NCI-H1105 treated with DMSO at 0.1 percent for 48 hours (cell line): Measurements from ENCODE around the gene MINPP1.
"Not testable (repeated sequence)": the region's sequence is repeated elsewhere in the genome, so short reads cannot be mapped to it uniquely, and the experiment has no call there.

Experiments used
- DNase-seq: peaks from one replicate; lab custom pipeline; 2025; lab: John Stamatoyannopoulos, UW

MINPP1 gene

DNA sequence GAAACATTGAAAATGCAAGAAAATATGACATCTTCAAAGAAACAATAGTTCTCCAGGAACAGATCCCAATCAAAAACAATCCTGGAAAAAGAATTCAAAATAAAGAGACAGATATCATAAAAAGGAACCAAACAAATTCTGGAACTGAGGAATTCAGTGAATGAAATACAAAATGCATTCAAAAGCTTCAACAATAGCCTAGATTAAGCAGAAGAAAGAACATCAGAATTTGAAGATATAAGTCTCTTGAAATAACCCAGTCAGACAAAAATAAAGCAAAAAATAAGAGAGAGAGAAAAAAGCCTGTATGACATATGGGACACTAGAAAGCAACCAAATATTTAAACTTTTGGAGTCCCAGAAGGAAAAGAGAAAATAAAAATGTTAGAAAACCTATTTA lies 60.3 kb downstream of the MINPP1 start:
- no peak for DNase-seq

DNA sequence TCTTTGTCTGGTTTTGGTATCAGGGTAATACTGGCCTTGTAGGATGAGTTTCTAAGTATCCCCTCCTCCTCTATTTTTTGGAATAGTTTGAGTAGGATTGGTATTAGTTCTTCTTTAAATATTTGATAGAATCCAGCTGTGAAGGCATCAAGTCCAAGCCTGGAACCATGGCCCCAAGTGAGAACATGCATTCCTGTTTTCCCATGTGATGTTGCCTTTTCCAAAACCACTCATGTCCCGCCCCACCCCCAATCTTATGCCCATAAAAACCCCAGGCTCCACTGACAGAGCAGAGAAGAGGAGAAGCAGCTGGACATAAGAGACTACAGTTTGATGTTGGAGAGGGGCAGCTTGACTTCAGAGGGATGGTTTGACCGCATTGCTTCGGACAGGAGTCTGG lies 71.2 kb downstream of the MINPP1 start:
- DNase-seq: no peak

DNA sequence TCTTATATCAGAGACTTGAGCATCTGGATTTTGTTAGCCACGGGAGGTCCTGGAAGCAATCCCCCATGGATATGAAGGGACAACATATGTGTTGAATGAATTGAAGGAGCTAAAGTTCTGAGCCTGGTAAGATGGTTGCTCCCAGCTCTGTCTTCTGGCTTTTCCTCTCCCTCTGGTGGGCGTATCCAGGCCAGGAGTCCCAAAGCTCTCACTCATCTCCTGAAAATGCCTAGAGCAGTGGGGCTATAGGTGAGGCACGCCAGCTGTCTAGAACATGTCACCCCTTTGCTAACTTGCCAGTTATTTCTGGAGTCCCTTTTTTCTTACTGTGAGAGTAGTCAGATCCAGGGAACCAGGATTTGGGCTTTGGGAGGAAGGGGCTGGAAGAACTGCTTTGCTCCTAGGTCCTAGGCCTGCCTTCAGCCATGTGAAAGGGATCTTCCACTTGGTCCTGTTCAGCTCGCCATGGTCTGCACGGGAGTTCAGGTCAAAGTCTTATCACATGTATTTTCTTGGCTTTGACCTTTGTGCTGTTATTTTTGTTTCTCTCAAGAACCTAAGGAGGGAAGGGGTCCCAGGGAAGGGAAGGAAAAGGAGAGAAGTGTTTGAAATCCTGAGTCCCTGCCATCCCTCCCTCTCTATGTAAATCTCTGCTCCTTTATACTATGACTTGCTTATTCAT lies 73.6 kb downstream of the MINPP1 start:
- DNase-seq: no peak

DNA sequence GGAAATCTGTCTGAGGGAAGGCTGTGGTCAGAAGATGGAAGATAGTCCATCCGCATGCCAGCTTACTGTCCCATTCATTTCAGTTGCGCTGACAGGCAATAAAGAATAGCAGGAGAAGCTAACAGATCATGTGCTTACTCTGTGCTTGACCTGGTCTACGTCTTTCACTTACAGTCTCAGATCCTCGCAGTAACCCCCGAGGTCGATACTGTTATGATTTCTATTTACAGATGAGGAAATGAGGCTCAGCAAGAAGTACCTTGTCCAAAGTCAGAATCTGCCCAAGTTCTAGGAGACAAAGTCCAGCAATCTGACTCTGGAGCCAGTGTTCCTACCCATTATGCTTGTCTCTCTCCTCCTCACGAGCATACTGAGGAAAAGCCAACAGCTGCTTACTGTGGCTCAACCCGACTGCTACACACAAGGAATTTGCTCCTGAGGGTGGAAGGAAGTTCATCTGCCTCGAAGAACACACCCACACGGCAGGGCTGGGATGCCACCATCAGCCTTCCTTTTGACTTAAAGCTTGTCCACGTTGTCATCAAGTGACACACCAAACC lies 74.2 kb downstream of the MINPP1 start:
- no peak for DNase-seq

DNA sequence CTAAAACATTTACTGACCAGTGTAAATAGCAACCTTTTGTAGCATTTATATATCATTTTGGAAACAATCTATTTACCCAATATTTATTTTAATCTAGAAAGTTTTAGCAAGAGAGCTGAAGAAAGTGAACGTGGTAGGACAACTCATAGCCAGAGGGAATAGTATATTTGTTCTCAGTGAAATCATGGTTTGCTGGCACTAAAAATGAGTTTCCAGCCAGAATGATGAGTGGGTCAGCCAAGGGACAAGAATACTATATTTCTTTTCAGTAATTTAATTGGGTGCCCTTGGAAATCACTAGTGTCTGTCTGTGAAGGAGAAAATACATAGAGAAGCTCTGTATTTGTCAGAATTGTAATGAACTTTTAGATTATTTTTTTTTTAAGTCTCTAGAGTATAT lies 74.9 kb downstream of the MINPP1 start:
- no peak for DNase-seq

DNA sequence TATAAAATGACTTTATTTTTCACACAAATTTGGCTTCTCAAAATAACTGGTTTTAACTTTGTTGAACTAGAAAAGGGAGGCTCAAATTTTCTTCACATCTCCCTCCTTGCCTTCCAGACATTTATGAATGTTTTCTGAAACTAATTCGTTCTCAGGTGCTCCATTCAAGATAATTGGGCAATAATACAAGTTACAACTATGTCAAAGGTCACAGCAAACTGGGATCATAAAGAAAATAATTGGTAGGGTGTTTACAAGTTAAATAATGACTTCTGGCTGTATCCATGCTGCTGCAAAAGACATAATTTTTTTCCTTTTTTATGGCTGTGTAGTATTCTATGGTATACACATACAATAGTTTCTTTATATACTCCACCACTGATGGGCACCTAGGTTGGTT lies 75.3 kb downstream of the MINPP1 start:
- DNase-seq: no peak

DNA sequence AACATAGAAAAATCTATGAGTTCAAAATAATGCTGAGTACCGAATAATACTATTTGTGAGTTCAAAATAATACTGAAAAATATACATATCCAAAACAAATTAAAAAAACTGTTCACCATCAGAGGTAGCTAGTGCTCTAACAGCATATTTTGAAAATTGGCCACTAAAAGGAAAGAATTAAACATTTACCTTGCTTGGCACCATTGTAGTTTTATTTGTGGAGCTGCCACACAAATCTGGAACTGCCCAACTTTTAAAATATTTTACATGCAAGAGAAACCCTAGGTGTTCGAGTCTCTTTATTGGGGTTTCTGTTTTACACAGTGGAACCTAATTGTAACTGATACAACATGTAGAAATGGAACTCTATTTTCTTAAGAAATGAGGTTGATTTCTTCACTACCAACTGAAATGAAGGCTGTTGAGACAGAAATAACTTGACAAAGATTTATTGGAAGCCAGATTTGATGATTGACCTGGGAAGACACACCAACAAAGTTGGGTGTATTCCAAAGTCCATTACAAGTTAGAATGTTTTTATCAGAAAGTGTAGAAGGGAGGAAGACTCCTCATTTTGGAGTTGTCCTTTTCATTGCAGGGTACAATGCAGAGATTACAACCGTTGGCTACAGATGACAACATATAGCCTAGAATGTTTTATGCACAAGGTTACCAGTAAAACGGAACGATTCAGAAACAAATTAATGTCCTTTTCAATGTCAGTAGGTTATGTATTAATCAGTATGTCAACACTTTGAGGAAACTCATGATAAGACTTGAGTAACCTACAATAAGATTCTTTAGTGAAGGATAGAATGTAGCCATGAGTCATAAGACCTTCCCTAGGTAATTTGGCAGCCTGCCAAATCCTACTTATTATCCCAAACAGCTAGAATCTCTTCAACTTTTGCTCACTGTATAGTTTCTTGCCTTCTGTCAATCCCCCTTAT lies 81.1 kb downstream of the MINPP1 start:
- DNase-seq: peak; percentile 18

DNA sequence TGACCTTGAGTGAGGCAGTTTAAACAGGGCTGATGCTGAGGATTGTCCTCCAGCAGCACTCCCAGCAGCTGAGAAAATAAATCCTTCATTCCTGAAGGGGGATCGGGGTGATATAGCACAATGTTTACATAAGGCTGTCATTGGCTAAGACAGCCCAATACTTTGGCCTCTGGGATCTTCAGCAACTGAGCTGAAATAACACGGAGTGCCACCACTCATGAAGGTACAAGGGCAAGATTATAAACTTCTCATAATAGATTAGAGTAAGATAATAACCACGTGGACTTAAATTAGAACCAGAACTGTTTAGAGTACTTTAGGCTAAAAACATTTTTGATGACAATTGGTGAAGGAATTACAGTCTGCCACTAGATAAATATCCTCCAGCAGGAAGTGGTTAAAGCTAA lies 85.0 kb downstream of the MINPP1 start:
- DNase-seq: no peak

DNA sequence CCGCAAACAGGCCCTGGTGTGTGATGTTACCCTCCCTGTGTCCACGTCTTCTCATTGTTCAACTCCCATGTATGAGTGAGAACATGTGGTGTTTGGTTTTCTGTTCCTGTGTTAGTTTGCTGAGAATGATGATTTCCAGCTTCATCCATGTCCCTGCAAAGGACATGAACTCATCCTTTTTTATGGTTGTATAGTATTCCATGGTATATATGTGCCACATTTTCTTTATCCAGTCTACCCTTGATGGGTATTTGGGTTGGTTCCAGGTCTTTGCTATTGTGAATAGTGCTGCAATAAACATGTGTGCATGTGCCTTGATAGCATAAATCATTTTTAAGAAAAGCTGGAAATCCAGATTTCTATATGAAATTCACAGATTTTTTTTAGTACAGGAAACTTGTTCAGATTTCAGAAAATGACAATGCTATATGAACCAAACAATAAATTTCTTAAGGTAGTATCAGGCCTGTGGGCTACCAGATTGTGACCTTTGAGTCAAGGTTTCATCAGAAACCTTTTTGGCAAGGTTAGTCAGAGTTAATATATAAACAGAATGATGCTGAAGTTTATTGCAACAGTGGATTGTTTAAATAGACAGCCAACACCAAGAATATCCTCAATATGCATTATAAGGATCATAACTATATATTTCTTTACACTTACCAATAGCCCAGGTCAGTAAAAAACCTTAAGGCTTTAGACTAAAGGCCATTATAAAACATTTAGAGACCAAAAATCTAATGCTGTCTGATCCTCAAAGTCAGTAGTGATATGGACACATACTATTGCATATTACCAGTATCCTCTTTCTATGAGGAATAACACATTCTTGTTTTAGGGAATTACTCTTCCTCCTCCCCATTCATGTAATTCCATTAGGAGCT lies 86.3 kb downstream of the MINPP1 start:
- no peak for DNase-seq

DNA sequence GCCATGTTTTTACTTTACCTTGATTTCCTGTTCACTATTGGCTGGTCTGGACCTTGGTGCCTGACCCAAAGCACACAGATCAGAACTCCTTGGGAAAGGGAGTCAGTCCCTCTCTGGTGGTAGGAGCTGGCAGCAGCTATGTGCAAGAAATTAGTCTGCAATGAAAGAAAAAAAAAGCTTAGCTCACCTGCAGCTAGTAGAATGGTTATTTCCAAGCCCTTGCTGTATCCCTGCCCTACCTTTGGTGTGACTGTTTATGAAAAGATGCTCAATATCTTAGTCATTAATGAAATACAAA lies 86.8 kb downstream of the MINPP1 start:
- DNase-seq: no peak

DNA sequence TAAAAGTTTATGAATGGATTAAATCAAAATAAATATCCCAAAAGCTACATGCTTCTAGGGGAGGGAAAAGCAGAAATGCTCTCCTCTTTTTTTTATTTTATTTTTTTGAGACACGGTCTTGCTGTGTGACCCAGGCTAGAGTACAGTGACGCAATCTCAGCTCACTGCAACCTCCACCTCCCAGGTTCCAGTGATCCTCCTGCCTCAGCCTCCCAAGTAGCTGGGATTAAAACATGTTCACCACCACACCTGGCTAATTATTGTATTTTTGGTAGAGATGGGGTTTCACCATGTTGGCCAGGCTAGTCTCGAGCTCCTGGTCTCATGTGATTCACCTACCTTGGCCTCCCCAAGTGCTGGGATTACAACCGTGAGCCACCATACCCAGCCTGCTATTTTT lies 88.2 kb downstream of the MINPP1 start:
- DNase-seq: not testable (repeated sequence)

DNA sequence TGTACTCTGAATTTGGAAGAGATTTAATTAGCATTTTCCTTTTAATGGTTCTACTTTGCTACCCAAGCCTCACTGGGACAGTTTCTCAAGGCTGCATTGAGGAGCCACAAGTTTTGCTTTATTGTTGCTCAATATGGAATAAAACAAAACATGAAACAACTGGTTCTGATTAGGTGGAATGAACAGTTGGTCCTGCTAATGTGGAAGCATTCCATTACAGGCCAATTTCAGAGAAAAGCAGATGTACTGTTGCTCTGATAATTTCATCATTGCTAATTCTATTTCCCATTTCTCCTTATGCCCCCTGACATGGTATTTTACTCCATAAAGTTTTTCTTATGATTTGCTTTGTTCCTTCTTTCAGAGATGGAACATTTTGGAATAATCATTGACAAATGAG lies 89.0 kb downstream of the MINPP1 start:
- no peak for DNase-seq

DNA sequence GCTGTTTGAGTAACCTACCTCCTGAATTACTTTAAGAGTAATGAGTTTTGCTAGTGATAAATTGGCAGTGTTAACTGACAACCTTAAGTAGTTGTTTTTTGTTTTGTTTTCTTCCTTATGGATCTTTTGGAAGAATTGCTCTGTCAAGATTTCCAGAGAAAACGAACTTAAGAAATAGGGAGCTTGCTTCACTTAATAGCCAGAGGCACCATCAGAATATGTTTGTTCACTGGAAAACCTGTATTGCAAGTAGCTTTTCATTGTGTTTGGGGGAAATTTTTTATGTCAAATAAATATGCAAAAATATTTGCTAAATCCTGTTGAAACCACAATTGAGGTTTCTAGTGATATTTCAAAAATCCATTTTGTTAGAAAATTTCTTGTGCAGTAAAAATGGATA lies 89.5 kb downstream of the MINPP1 start:
- DNase-seq: no peak

DNA sequence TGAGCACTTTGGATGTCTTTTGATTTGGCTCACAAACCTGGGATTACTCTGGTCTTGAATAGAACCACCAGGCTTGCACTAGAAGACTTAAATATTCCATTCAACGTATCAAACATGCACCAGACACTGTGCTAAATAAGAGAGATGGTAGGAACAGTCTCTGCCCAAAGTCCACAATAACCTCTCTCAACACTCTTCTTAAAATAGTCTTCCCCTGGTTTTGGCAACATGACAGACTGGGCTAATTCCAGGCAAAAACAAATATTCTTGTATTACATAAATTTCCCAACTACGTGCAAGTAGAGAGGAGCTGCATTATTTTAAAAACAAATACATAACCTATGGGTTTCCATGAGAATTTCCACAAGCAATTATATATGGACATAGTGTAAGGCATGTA lies 90.2 kb downstream of the MINPP1 start:
- DNase-seq: no peak

DNA sequence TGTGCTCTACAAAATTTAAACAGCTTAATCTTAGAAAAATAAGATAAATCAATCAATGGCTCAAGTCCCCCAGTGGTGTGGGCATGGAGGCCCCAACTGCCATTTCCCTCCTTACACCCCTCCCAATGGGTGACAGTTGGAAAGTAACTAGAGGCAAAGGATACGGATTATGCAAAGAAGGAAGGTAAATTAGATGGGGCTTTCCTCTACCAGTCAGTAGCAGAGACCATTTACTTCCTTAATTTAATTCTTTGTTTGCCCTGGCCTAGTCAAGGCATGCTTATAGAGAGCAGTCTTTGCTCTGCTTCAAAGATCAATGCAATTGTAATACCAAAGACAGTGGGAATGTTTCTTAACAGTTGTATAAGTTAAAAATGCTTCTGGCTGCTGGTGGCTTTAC lies 91.7 kb downstream of the MINPP1 start:
- DNase-seq: no peak

DNA sequence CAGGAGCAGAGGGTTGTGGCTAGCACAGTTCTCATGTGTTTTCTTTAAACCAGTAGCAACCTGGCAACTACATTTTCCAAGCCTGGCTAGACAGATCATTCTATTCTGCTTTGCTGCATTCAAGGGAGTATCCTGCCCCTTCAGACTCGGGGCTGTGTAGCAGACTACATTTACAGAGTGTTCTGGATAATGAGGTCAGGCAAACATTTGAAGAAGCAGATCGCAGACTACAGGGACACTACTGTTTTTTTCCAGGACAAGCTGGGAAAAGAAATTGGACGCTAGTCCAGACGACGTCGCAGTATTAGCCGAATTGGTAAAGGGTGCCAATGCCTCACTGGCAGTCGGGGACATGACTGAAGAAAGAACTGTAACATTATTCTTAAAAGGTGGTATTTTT lies 94.0 kb downstream of the MINPP1 start:
- no peak for DNase-seq

DNA sequence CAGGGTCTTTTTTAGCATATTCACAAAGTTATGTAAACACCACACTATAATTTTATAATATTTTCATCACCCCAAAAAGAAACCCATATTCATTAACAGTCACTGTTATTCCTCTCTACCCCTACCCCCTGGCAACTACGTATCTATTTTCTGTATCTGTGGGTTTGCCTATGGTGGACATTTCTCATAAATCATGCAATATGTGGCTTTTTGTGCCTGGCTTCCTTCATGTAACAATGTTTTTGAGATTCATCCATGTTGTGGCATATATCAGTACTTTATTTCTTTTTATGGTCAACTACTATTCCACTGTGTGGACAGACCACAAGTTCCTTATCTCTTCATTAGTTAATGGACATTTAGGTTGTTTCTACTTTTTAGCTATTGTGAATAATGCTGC lies 95.9 kb downstream of the MINPP1 start:
- no peak for DNase-seq
